Activated CD4-positive, alpha-beta T cell treated with anti-CD3 and anti-CD28 coated beads for 36 hours (primary cell): ENCODE measurements around the gene KRT16. TPM values are rescaled to one million over a fixed set of nuclear protein-coding genes. Genes with fewer than 3 reads are reported as not detected.
A peak's percentile ranks its signal among the peaks of the same experiment; 100 is the strongest.
"Not testable (repeated sequence)": the region's sequence is repeated elsewhere in the genome, so short reads cannot be mapped to it uniquely, and the experiment has no call there.

ENCODE experiments used
- ATAC-seq: fragments of 200-7000 bp; cut with Tn5 transposase; one replicate; pipeline ENCODE4 v1.10.0; 2021; ENCODE audit warnings: mild to moderate bottlenecking, moderate library complexity
- CTCF ChIA-PET: fragments of 350-600 bp; sonication (Branson Sonifier 250); formaldehyde crosslinking; loops from one replicate; lab custom pipeline; 2021; ENCODE audit warnings: antibody characterized with exemption; lab: Charles Lee
- POLR2A ChIA-PET: fragments of 350-600 bp; sonication (Branson Sonifier 250); formaldehyde crosslinking; loops from one replicate; lab custom pipeline; 2021; ENCODE audit warnings: antibody characterized with exemption, inconsistent platforms; lab: Charles Lee
- DNase-seq: peaks from one replicate; pipeline ENCODE4 v3.0.0-alpha.2; 2020
- H3K27ac Mint-ChIP-seq: one replicate; pipeline ENCODE4 v1.8.0; 2021; ENCODE audit warnings: mixed read lengths
- H3K27me3 Mint-ChIP-seq: one replicate; pipeline ENCODE4 v1.8.0; 2021; ENCODE audit warnings: mixed read lengths
- H3K36me3 Mint-ChIP-seq: one replicate; pipeline ENCODE4 v1.8.0; 2021; ENCODE audit warnings: low read depth, mixed read lengths
- H3K4me1 Mint-ChIP-seq: one replicate; pipeline ENCODE4 v1.8.0; 2021; ENCODE audit warnings: mixed read lengths
- H3K4me3 Mint-ChIP-seq: one replicate; pipeline ENCODE4 v1.8.0; 2021; ENCODE audit warnings: mild to moderate bottlenecking, moderate library complexity, mixed read lengths
- H3K9me3 Mint-ChIP-seq: one replicate; pipeline ENCODE4 v1.8.0; 2021; ENCODE audit warnings: low read depth, mixed read lengths
- intact Hi-C, 2 experiments: fragments of 100-400 bp; cut with DNase I in 1 of 2; cut with micrococcal nuclease in 1 of 2; formaldehyde crosslinking; loops; one replicate each; pipeline versions ENCODE4 v1.14.2 to v1.15.1; 2022 to 2024; cut with DNase I, micrococcal nuclease
- total RNA-seq, 2 experiments: library from RNA; stranded (reverse); gene quantifications; one replicate each; pipeline ENCODE4 v1.2.3, GENCODE V29; 2021

The KRT16 gene
- total RNA-seq, 2 experiments from 2014 or later, result not detected

DNA sequence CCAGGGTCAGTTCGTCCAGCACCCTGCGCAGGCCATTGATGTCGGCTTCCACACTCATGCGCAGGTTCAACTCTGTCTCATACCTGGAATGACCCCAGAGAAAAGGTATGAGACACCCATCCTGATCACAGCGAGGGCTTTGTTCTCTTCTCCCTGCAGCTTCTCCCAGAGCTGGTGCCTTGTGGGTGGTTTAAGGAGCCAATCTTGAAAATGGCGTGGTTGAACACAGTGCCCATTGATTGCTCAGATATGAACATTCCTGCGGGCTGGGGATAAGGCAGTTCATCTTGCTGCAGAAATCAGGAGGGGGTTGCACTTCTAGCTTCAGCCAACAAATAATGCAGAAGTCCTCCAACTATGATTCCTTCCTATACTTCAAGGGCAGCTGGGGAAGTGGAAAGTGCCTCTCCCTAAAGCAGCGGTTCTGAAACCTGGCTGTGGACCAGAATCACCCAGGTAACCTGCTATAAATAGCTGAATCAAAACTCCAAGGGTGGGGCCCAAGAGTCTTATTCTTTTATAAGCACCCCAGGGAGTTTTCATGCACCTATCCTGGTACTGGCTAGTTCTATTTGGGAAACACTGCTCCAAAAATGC is 28.1 kb downstream of the KRT16 start:
- H3K4me3 Mint-ChIP-seq, ATAC-seq, DNase-seq, intact Hi-C loops, H3K4me1 Mint-ChIP-seq, H3K27me3 Mint-ChIP-seq, H3K27ac Mint-ChIP-seq, H3K36me3 Mint-ChIP-seq, H3K9me3 Mint-ChIP-seq: not testable (repeated sequence)
- POLR2A ChIA-PET, result interaction anchor here (0.7 kb wide), 1 partner anchor 724 kb away, joined by 3 read pairs; no protein-coding TSS in a partner anchor
- CTCF ChIA-PET, result interaction anchor here (0.6 to 1.4 kb wide), 4 partner anchors 36 to 89 kb away, joined by 3 read pairs; no protein-coding TSS in a partner anchor

GRCh38 chr17:41583137-41584127 is 29.1 kb downstream of the KRT16 start:
- Mint-ChIP-seq H3K4me3 (no peak overlapping the region), H3K9me3 (no peaks in the 10 kb centered on the region), H3K27ac (no peak overlapping the region), H3K4me1 (no peaks in the 10 kb centered on the region), H3K36me3 (no peaks in the 10 kb centered on the region), H3K27me3 (peaks cover 5% of the 10 kb centered on the region)
- ChIA-PET POLR2A (no interaction called here), CTCF (interaction anchor here (0.6 to 1.4 kb wide), 2 partner anchors 35 to 65 kb away, joined by 3 read pairs; no protein-coding TSS in a partner anchor)
- intact Hi-C loops, result no loop called here
- no peak for DNase-seq
- ATAC-seq, result no peak

DNA sequence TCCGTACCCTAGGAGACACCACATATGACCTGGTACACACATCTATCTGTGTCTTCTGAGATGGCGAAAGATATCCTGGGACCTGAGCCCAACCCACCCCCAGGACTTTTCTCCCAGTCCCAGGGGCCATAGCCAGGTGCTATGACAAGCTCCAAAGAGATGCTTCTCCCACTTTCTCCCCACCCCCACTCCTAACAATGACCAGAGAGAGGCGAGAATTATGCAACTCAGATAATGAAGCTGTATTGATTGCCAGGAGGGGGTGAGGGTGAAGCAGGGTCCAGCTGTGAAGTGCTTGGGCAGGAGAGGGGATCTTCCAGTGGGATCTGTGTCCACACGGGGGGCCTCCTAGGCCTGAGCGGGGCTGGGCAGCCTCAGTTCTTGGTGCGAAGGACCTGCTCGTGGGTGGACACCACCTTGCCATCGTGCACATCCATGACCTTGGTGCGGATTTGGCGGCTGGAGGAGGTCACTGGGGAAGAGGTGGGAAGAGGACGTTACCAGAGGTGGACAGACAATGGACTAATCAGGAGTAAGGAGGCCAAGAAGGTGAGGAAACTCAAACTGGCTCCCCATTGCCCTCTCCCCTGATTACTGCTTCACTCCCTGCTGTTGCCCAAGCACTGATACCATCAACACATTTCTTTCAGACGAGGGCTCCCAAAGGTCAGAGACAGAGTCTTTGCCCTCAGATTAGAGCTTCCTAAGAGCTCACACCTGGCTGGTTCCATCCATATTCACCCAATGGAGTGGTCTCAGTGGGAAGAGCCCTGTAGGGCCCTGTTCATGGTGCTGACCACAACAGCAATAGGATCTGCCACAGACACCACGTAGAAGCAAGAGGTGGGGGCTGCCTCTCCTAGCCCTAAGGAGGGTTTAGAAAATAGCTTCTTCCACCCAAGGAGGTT is 30.3 kb downstream of the KRT16 start:
- H3K27ac Mint-ChIP-seq, intact Hi-C loops, H3K9me3 Mint-ChIP-seq, ATAC-seq, H3K4me1 Mint-ChIP-seq, H3K4me3 Mint-ChIP-seq, DNase-seq, H3K36me3 Mint-ChIP-seq: not testable (repeated sequence)
- H3K27me3 Mint-ChIP-seq, result peaks cover 11% of the 10 kb centered on the region
- POLR2A ChIA-PET, result interaction anchor here (0.7 kb wide), 1 partner anchor 325 kb away, joined by 3 read pairs; no protein-coding TSS in a partner anchor
- CTCF ChIA-PET, result interaction anchor here (0.6 to 1.9 kb wide), 4 partner anchors 33 to 385 kb away, joined by 3 to 11 read pairs (median 3); partner anchors contain the start of gene KRT19

DNA sequence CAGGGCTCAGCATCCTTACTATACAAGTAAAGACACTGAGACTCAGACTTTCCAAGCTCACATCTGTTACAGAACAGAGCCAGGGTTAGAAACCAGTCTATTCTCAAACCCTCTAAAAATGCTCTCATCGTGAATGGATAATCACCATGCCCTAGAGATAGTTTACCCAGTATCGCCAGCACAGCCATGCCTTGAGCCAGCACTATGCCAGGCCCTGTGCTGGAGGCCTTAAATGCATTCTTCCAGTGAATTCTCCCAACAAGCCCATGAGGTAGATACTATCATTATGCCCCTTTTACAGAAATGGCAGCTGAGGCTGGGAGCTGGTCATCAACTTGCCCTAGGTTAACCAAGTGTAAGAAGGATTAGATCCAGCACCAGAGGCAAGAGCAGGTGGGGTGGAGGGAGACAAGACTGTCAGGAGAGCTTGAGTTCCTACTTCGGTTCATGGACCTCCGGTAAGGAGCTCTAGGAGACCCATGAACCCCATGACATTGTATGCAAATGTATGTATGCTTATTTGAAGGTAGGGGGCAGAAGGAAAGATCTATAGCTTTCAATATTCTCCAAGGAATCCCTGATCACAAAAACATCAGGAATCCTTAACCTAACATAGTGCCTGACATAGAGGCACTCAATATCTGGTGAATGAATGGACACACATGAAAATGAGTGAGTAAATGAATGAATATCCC is 31.1 kb downstream of the KRT16 start:
- DNase-seq (no peak), ATAC-seq (no peak)
- H3K9me3 Mint-ChIP-seq, result no peaks in the 10 kb centered on the region
- no peaks in the 10 kb centered on the region for H3K36me3 Mint-ChIP-seq
- H3K27ac Mint-ChIP-seq, result no peak overlapping the region
- H3K4me3 Mint-ChIP-seq, result no peak overlapping the region
- no peaks in the 10 kb centered on the region for H3K4me1 Mint-ChIP-seq
- intact Hi-C loops, result no loop called here
- ChIA-PET CTCF (interaction anchor here (0.7 to 1.9 kb wide), 5 partner anchors 32 to 84 kb away, joined by 3 to 11 read pairs (median 4); partner anchors contain the start of gene KRT19), POLR2A (interaction anchor here (0.6 kb wide), 1 partner anchor 10 kb away, joined by 3 read pairs; the partner anchor contains the start of gene KRT9)
- H3K27me3 Mint-ChIP-seq, result peaks cover 16% of the 10 kb centered on the region

- Mint-ChIP-seq H3K36me3 (no peaks in the 10 kb centered on the region), H3K4me1 (no peaks in the 10 kb centered on the region), H3K27ac (no peak overlapping the region), H3K4me3 (no peak overlapping the region), H3K27me3 (peaks cover 16% of the 10 kb centered on the region), H3K9me3 (no peaks in the 10 kb centered on the region)
- CTCF ChIA-PET, result interaction anchor here (0.7 to 1.9 kb wide), 5 partner anchors 32 to 68 kb away, joined by 3 to 11 read pairs (median 4); partner anchors contain the start of gene KRT19
- intact Hi-C loops, result no loop called here
- ATAC-seq (no peak), DNase-seq (no peak)
- POLR2A ChIA-PET, result interaction anchor here (0.6 kb wide), 1 partner anchor 9 kb away, joined by 3 read pairs; the partner anchor contains the start of gene KRT9
These were observed 31.7 kb downstream of the KRT16 start for GRCh38 chr17:41580687-41581365.

DNA sequence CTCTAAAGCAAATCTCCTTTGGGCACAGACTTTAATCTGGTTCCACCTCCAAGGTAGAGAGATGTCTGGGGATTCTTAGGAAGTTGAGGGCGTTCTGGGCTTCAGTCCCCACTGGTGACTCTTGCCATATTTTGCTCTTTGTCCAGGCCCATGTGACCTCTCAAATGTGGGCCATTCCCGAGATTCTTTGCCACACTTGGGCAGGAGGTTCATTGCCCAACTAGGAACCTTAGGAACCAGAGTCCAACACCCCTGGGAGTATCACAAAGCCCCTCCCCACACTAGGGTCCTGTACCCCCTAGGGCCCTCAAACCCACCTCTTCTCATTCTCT is 32.4 kb downstream of the KRT16 start:
- POLR2A ChIA-PET, result no interaction called here
- H3K27ac Mint-ChIP-seq, result no peak overlapping the region
- H3K27me3 Mint-ChIP-seq, result peaks cover 18% of the 10 kb centered on the region
- CTCF ChIA-PET, result interaction anchor here (0.7 to 2.3 kb wide), 5 partner anchors 22 to 83 kb away, joined by 3 to 23 read pairs (median 11); no protein-coding TSS in a partner anchor
- ATAC-seq, result no peak
- DNase-seq, result no peak
- no peaks in the 10 kb centered on the region for H3K36me3 Mint-ChIP-seq
- no peaks in the 10 kb centered on the region for H3K4me1 Mint-ChIP-seq
- H3K4me3 Mint-ChIP-seq, result no peak overlapping the region
- intact Hi-C loops, result no loop called here
- H3K9me3 Mint-ChIP-seq, result no peaks in the 10 kb centered on the region

DNA sequence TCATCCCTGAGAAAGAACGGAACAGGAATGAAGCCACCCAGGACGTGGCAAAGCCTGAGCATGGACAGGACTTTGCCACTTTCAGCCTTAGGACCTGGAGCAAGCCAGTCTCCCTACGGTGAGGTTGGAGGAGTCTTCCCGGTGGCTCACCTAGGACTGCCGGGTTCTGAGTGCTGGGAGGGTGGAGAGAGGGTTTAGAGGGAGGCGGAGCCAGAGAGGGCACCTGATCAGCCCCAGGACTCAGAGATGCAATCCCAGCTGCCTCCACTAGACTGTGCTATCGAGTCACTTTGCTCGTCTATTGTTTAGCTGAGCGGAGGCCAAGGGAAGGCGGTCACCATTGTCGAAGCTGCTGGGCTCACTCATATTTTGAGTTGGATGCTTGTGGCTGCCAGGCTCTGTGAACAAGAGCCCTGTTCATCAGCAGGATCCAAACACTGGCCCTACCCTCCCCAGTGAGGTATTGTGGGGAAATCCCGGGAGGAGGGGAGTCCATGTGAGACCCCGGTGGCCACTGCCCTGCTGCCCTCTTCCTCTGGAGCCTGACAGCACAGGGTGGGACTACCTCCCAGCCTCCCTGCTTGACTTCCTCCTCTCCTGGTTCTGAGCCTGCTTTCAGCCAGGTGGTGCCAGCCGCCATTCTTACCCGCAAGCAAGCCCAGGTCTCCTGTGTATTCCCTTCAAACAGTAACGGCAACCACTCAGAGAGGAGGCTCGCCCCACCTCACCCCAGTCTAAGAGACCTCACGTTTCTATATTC is 32.9 kb downstream of the KRT16 start:
- CTCF ChIA-PET, result interaction anchor here (0.7 to 2.6 kb wide), 9 partner anchors 8 to 88 kb away, joined by 3 to 23 read pairs (median 5); no protein-coding TSS in a partner anchor
- H3K9me3 Mint-ChIP-seq, result no peaks in the 10 kb centered on the region
- peaks cover 20% of the 10 kb centered on the region for H3K27me3 Mint-ChIP-seq
- H3K36me3 Mint-ChIP-seq, result no peaks in the 10 kb centered on the region
- POLR2A ChIA-PET, result interaction anchor here (0.6 kb wide), 1 partner anchor 35 kb away, joined by 6 read pairs; no protein-coding TSS in a partner anchor
- ATAC-seq (peak; percentile 99), DNase-seq (peak; percentile 89)
- intact Hi-C loops, result loop anchor here in 1 of 2 experiments (1.0 kb wide), 4 partner anchors 30 to 87 kb away; no protein-coding TSS in a partner anchor
- H3K4me1 Mint-ChIP-seq, result no peaks in the 10 kb centered on the region
- no peak overlapping the region for H3K4me3 Mint-ChIP-seq
- H3K27ac Mint-ChIP-seq, result no peak overlapping the region

- intact Hi-C loops, result loop anchor here in 1 of 2 experiments (1.0 kb wide), 4 partner anchors 30 to 87 kb away; no protein-coding TSS in a partner anchor
- ChIA-PET POLR2A (interaction anchor here (0.6 kb wide), 1 partner anchor 34 kb away, joined by 6 read pairs; no protein-coding TSS in a partner anchor), CTCF (interaction anchor here (0.6 to 2.6 kb wide), 10 partner anchors 9 to 89 kb away, joined by 3 to 23 read pairs (median 4); no protein-coding TSS in a partner anchor)
- Mint-ChIP-seq H3K27me3 (peaks cover 22% of the 10 kb centered on the region), H3K4me3 (no peak overlapping the region), H3K4me1 (no peaks in the 10 kb centered on the region), H3K36me3 (no peaks in the 10 kb centered on the region), H3K9me3 (no peaks in the 10 kb centered on the region), H3K27ac (no peak overlapping the region)
- no peak for ATAC-seq
- no peak for DNase-seq
These were observed 33.6 kb downstream of the KRT16 start for GRCh38 chr17:41578971-41579370.

DNA sequence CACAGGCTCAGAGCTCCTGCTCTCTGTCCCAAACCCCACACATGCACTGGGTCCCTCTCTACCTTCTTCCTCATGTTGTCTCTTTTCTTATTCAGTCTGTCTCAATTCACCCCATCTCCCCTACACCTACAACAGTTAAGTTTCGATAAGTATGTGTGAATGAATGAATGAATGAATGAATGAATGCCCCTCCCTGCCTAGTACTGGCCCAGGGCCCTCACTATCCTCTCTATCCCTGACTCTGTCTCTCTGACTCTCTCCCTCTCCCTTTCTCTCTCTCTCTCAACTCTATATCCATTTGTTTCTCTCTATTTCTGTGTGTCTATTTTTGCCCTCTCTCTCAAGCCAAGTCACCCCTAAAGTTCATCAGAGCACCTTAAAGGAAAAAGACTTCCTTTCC is 34.0 kb downstream of the KRT16 start:
- ATAC-seq, result no peak
- no peak overlapping the region for H3K4me3 Mint-ChIP-seq
- peaks cover 23% of the 10 kb centered on the region for H3K27me3 Mint-ChIP-seq
- no peaks in the 10 kb centered on the region for H3K36me3 Mint-ChIP-seq
- CTCF ChIA-PET, result interaction anchor here (0.6 to 2.6 kb wide), 8 partner anchors 9 to 89 kb away, joined by 3 to 23 read pairs (median 4); no protein-coding TSS in a partner anchor
- no peak overlapping the region for H3K27ac Mint-ChIP-seq
- no peaks in the 10 kb centered on the region for H3K4me1 Mint-ChIP-seq
- intact Hi-C loops, result no loop called here
- no peak for DNase-seq
- no peaks in the 10 kb centered on the region for H3K9me3 Mint-ChIP-seq
- POLR2A ChIA-PET, result no interaction called here
